Coronary artery (tissue), 2 donors: ENCODE data around the gene KYAT1.

Experiments used
- DNase-seq: peaks from one replicate; pipeline ENCODE4 v3.0.0-alpha.2; 2017; ENCODE audit warnings: low spot score
- H3K27ac ChIP-seq, 2 donors: fragments of 200-600 bp; sonication (generic); one replicate each; pipeline ENCODE4 v1.5.1; 2016 to 2019
- H3K4me3 ChIP-seq: fragments of 200-600 bp; sonication (generic); 2 replicates; pipeline ENCODE4 v1.5.1; 2016; ENCODE audit warnings: mild to moderate bottlenecking, moderate library complexity
- TF ChIP-seq, protein P1 (sequence below): fragments of 200-600 bp; sonication (generic); IDR thresholded peaks from one replicate; pipeline ENCODE4 v1.5.1; 2019; ENCODE audit warnings: antibody characterized with exemption

The KYAT1 gene

GRCh38 chr9:128809831-128810230 is 71.9 kb downstream of the KYAT1 start:
- Histone ChIP-seq H3K4me3 (no peak overlapping the region), H3K27ac (no peak overlapping the region)
- no peak for DNase-seq
- TF ChIP-seq, protein P1, sequence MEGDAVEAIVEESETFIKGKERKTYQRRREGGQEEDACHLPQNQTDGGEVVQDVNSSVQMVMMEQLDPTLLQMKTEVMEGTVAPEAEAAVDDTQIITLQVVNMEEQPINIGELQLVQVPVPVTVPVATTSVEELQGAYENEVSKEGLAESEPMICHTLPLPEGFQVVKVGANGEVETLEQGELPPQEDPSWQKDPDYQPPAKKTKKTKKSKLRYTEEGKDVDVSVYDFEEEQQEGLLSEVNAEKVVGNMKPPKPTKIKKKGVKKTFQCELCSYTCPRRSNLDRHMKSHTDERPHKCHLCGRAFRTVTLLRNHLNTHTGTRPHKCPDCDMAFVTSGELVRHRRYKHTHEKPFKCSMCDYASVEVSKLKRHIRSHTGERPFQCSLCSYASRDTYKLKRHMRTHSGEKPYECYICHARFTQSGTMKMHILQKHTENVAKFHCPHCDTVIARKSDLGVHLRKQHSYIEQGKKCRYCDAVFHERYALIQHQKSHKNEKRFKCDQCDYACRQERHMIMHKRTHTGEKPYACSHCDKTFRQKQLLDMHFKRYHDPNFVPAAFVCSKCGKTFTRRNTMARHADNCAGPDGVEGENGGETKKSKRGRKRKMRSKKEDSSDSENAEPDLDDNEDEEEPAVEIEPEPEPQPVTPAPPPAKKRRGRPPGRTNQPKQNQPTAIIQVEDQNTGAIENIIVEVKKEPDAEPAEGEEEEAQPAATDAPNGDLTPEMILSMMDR = no peak

GRCh38 chr9:128809036-128809599 is 72.6 kb downstream of the KYAT1 start:
- TF ChIP-seq, protein P1 = no peak
- no peak for DNase-seq
- Histone ChIP-seq H3K27ac (no peak overlapping the region), H3K4me3 (no peak overlapping the region)

DNA sequence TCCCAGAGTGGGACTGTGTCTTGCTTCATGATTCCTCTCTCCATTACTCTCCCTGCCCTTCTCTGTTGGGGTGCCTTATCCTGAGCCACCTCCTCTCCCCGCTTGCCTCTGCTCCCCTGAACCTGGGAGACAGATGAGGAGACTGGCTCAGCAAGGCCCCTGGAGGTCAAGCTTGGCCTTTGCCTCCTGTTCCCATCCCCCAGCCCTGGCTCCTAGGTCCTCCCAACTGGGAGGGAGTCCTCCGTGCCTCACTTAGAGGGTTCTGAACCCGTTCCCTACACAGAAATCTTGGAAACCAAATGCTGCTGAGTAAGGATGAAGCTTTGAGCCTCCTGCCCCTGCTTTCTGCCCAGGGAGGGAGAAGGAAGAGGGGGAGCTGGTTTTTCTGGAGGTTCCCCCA is 73.2 kb downstream of the KYAT1 start:
- DNase-seq = no peak
- no peak overlapping the region for H3K27ac ChIP-seq
- no peak overlapping the region for H3K4me3 ChIP-seq
- TF ChIP-seq, protein P1 = no peak

DNA sequence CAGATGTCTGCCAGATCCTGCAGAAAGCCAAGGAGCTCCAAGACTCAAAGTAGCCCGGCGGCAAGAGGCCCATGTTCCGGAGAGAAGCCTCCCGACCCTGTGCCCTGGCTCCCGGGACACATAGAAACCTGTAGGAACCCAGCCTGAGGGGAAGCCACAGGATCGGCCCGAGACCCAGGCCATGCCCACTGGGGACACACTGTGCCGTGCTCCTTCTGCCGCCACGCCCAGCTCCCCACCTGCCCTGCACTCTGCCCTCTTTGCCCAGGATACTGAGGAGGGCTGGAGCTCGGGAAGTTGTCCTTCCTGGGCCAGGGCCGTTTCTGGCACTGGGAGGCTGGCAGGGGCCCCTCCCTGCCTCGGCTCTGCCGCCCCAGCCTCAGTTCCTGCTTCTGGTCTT is 73.9 kb downstream of the KYAT1 start:
- no peak overlapping the region for H3K4me3 ChIP-seq
- H3K27ac ChIP-seq = no peak overlapping the region
- TF ChIP-seq, protein P1 = no peak
- no peak for DNase-seq

DNA sequence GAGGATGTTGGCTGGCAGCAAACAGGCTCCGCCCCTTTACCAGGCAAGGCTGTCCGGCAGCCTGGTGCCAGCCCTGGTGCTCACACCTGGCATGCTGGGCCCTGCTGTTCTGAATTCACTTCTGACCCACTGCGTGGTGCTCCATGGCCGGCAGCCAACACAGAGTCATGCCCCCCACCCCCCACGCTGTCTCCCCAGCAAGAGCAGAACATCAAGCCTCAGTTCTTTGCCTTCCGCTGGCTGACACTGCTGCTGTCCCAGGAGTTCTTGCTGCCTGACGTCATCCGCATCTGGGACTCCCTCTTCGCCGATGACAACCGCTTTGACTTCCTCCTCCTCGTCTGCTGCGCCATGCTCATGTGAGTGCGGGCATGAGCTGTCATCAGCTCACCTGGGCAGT is 76.1 kb downstream of the KYAT1 start:
- Histone ChIP-seq H3K4me3 (no peak overlapping the region), H3K27ac (no peak overlapping the region)
- TF ChIP-seq, protein P1 = no peak
- no peak for DNase-seq

DNA sequence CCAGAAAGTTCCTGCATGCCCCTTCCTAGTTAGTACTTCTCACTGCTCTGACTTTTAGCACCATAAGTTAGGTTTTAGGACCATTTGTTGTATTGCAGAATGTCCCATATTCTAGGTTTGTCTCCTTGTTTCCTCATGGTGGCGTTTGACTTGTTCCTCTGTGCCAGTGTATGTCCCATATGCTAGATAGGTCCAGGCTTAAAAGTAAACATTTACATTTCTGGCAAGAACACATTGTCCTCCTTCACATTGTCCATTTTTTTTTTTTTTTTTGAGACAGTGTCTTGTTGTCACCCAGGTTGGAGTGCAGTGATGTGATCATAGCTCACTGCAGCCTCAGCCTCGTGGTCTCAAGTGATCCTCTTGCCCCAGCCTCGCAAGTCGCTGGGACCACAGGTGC is 79.3 kb downstream of the KYAT1 start:
- Histone ChIP-seq H3K27ac (no peak overlapping the region), H3K4me3 (no peak overlapping the region)
- no peak for DNase-seq
- TF ChIP-seq, protein P1 = no peak

- no peak overlapping the region for H3K27ac ChIP-seq
- TF ChIP-seq, protein P1 = no peak
- DNase-seq = no peak
- H3K4me3 ChIP-seq = no peak overlapping the region
Observed at GRCh38 chr9:128800061-128800460, 81.7 kb downstream of the KYAT1 start.
